Stimulated activated CD8-positive, alpha-beta memory T cell treated with anti-CD3 and anti-CD28 coated beads, Interleukin-12 subunit alpha, Interleukin-12 subunit beta, amount 100 ng/mL, for 24 hours (primary cell): ENCODE results near the gene NSD2.
"Not testable (repeated sequence)": the region's sequence is repeated elsewhere in the genome, so short reads cannot be mapped to it uniquely, and the experiment has no call there.

Experiments used
- DNase-seq: peaks from one replicate; pipeline ENCODE4 v3.0.0-alpha.2; 2020; ENCODE audit errors: extremely low read depth

The NSD2 gene

DNA sequence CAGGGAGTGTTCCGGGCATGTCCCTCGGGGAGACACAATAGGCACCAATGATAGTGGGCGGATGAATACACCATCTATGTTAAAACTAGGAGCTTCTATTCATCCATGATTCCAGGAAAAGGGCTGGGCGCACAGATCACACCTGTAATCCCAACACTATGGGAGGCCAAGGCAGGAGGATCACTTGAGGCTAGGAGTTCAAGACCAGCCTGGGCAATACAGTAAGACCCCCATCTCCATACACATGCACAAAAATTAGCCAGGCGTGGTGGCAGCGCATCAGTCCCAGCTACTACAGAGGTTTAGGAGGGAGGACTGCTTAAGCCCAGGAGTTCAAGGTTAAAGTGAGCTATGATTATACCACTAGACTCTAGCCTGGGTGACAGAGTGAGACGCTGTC, 135.2 kb downstream of the NSD2 start:
- DNase-seq: no peak

DNA sequence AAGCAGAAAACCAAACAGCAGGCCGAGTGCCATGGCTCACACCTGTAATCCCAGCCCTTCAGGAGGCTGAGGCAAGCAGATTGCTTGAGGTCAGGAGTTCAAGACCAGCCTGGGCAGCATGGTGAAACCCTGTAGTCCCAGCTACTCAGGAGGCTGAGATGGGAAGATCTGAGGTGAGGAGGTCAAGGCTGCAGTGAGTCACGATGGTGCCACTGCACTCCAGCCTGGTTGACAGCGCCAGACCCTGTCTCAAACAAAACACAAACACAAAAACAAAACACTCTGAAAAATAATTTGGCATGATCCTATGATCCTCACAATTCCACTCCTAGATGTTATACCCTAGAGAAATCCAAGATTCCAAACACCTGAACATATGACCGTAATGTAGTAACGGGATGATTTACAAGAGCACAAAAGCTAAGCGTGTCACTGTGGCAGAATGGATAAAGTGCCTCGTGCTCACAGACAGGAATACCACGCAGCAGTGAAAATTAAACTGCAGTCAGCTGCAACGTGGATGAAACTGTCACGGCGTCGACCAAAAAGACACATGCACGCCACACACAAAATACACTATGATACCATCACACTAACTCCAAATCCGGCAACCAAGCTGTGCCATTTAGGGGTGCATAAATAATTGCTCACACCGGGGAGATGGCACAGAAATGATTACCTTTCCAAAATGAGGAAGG, 135.9 kb downstream of the NSD2 start:
- DNase-seq: no peak

DNA sequence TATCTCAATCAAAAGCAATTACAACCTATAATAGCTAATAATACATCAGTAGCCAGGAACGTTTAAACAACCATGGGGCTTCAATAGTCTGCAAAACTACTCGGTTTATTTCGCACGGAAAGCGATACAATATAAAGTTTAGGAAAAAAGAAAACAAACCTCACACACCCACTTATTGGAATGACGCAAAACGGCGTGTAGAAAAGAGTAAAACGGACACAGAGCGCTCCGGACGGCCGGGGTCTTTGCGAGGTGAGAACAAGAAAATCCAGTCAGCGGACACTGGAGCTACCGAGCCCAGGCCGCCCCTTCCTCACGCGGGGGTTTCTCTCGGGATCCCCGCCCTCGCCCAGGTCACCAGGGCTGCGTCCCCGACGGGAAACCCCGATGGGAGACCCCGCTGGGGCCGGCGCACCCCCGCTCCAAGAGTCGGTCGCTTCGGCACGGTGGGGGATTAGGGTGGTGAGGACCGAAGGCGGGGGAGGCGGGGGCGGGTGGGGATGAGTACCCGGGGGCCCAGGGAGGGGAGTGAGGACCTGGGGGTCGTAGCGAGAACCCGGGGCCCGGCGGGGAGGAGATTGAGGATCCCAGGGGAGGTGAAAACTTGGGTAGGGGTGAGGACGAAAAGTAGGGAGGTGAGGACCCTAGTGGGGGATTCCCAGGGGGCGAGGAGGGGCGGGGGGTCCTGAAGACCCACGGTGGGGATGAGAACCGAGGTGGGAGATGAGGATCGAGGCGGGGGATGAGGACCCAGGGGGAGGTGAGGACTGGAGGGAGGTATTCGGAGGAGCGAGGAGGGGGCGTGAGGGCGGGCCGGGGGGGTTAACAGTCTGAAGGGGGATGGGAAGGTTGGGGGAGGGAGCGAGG, 136.8 kb downstream of the NSD2 start:
- DNase-seq: no peak

DNA sequence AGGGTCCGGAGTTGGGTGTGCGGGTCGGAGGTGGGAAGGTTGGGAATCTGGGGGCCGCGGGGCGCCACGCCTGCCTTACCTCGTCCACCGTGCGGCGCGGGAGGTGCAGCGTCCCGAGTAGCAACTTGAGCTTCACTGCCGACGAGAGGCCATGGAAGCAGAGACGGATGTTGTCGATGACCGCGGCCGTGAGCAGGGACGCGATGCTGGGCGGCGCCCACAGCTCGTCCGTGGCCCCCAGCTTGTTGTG, 137.4 kb downstream of the NSD2 start:
- DNase-seq: no peak

DNA sequence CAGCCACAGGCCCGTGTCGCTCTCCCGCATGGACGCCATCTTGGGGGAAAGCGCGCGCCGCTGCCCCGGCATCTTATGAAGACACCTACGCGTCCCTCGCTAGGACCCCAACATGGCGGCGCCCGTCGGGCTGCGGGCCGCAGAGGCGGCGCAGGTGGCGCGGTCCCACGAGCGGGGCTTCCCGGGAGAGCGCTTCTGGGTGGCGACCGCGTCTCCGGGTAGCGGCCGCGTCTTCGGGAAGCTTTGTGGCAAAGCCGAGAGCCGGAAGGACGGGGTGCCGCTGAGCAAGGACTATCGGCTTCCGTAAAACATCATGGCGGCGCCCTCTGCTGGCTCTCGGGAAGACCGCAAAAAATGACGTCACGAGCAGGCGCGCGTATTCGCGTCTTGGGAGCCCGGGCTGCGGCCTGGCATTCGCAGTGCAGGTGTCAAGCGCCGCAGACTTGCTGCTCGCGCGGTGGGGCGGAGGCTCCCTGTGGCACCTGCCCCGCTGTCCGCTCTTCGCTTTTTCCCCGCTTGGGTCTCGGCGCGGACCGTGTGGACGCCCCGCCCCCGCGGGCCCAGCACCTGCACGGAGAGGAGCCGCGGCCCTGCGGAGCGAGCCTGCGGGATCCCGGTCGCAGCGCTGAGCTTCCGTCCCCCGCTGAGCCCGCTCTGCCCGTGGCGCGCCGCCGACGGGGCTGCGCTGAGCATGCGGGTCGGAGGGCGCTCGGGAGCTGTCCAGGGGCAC, 137.9 kb downstream of the NSD2 start, which contains the start of gene NELFA:
TSS of gene NELFA (minus strand) at position 54 of the 730 bp plus-strand sequence. CDS start at position 39, 15 bp downstream.
- peak; percentile 88 for DNase-seq

DNA sequence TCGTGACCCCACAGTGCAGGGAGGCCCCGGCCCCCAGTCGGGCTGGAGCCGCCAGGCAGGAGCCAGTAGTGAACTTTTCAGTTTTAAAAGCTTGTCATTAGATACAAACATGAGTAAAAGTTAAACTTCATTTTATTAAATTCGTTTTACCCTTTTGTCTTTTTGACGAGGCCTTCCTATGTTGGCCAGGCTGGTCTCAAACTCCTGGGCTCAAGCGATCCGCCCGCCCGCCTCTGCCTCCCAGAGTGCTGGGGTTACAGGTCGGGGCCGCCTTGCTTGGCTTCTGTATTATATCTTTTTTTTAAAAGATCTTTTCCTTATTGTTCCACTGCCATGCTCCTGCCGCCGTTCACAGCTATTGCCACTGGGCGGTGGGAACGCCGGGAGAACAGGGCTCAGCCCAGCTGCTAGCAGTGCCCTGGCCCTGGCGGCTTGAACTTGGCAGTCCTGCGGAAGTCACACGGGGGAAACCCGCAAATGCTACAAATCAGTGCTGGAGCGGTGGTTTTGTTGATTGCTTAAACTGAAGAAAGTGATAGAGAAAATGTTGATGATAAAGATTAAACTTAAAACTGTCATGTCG, 138.5 kb downstream of the NSD2 start:
- DNase-seq: peak; percentile 9

DNA sequence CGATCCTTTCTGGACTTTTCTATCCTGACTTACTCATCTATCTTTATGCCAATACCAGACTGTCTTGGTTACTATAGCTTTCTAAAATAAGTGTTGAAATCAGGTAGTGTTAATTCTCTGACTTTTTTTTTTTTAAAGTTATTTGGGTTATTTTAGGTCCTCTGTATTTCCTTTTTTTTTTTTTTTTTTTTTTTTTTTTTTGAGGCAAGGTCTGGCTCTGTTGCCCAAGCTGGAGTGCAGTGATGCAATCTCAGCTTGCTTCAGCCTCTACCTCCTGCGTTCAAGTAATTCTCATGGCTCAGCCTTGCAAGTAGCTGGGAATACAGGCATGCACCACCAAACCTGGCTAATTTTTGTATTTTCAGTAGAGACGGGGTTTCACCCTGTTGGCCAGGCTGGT, 140.4 kb downstream of the NSD2 start:
- DNase-seq: no peak

DNA sequence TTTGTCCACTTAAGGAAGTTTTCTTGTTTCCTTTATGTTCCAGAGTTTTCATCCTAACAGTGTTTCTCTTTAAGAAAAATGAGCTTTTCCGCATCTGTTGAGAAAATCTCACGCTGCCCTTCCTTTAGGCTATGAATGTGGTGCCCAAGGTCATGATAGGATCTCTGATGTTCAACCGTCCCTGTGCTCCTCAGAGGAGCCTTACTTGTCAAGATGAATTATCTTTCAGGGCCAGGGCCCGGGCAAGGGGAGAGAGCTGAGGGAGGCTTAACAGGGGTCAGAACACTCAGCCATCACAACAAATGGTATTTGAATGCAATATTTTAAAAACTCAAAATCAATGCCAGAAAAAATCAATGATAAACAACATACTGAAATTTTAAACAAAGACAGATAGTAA, 143.8 kb downstream of the NSD2 start:
- no peak for DNase-seq

DNA sequence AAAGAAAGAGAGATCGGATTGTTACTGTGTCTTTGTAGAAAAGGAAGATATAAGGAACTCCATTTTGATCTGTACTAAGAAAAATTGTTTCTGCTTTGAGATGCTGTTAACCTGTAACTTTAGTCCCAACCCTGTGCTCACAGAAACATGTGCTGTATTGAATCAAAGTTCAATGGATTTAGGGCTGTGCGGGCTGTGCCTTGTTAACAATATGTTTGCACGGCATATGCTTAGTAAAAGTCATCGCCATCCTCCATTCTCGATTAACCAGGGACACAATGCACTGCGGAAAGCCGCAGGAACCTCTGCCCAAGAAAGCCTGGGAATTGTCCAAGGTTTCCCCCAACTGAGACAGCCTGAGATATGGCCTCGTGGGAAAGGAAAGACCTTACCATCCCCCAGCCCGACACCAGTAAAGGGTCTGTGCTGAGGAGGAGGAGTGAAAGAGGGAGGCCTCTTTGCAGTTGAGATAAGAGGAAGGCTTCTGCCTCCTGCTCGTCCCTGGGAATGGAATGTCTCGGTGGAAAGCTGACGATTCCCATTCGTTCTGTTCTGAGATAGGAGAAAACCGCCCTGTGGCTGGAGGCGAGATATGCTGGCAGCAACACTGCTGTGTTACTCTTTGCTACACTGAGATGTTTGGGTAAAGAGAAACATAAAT, 150.3 kb downstream of the NSD2 start:
- DNase-seq: not testable (repeated sequence)

DNA sequence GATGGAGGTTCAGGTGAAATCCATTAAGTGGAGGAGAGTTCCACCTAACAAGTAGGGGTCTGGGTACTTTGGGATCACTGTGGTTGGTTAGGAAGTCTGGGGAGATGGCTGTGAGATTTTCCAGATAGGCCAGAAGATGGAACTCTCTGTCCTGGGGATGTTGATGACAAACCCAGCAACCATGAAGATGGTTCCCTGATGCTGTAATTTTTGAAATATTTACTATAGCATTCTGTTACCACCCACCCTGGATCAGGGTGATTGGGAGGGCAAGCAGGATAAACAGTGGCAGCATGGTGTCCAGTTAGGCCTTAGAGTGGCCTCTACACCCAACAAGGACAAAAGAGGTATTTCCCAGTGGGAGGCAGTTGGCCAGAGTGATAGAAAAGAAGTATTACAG, 153.5 kb downstream of the NSD2 start:
- no peak for DNase-seq

DNA sequence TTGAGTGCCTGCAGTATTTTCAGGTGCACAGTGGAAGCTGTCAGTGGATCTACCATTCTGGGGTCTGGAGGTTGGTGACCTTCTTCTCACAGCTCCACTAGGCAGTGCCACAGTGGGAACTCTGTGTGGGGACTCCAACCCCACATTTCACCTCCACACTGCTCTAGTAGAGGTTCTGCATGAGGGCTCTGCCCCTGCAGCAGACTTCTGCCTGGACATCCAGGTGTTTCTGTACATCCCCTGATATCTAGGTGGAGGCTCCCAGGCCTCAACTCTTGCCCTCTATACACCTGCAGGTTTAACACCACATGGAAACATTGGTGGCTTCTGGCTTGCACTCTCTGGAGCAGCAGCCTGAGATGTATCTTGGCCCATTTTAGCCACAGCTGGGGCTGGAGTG, 154.6 kb downstream of the NSD2 start:
- no peak for DNase-seq

DNA sequence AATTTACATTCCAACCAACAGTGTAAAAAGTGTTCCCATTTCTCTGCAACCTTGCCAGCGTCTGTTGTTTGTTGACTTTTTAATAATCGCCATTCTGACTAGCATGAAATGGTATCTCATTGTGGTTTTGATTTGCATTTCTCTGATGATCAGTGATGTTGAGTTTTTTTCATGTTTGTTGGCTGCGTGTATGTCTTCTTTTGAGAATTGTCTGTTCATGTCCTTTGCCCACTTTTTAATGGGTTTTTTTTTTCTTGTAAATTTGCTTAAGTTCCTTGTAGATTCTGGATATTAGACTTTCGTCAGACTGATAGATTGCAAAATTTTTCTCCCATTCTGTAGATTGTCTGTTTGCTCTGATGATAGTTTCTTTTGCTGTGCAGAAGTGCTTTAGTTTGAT, 155.9 kb downstream of the NSD2 start:
- not testable (repeated sequence) for DNase-seq

DNA sequence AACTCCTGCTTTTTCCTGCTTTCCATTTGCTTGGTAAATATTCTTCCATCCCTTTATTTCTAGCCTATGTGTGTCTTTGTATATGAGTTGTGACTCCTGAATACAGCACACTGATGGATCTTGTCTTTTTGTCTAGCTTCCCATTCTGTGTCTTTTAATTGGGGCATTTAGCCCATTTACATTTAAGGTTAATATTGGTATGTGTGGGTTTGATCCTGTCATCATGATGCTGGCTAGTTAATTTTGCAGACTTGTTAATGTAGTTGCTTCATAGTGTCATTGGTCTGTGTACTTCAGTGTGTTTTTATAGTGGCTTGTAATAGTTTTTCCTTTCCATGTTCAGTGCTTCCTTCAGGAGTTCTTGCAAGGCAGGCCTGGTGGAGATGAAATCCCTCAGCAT, 160.0 kb downstream of the NSD2 start:
- not testable (repeated sequence) for DNase-seq
